ENCODE measurements around the gene FAM13A.

- TF ChIP-seq CTCF (IDR thresholded peaks at IDR 0.05; ENCODE audit: insufficient read depth, low read length, poor library complexity, severe bottlenecking) (no peak), EZH2phosphoT487 (conservative IDR thresholded peaks at IDR 0.05; ENCODE audit: low read length) (no peak)
Measured at GRCh38 chr4:89070041-89070440, 13.1 kb upstream of the FAM13A start.
